Measurements from ENCODE around the gene PDE10A. TPM values are rescaled to one million over a fixed set of nuclear protein-coding genes. Genes with fewer than 3 reads are reported as not detected.
A peak's percentile ranks its signal among the peaks of the same experiment; 100 is the strongest.

PDE10A gene
- total and polyA plus RNA-seq, 8 donors = 0.78 to 58.2 (median 4.0) TPM; not detected in 1

- intact Hi-C loops (cut with DNase I; ENCODE audit: low total_unique reads) = no loop called here
- Histone ChIP-seq H3K27ac (no peak overlapping the region), H3K4me1 (no peaks in the 10 kb centered on the region), H3K36me3 (no peaks in the 10 kb centered on the region), H3K9me3 (no peaks in the 10 kb centered on the region), H3K27me3 (no peaks in the 10 kb centered on the region), H3K4me3 (no peak overlapping the region)
- TF ChIP-seq POLR2AphosphoS5 (IDR thresholded peaks at IDR 0.05) = no peak
- TF ChIP-seq CTCF (IDR thresholded peaks at IDR 0.05) = no peak
- no peak for TF ChIP-seq POLR2A (IDR thresholded peaks at IDR 0.05)
- WGBS, 5 donors = 74 to 80% (median 75%) methylated on average over 2 of the region's 2 CpGs
- no peak for DNase-seq
Observed at GRCh38 chr6:165441181-165441580, 221.9 kb downstream of the PDE10A start.

GRCh38 chr6:165439928-165440554, 223.0 kb downstream of the PDE10A start:
- intact Hi-C loops (cut with DNase I; ENCODE audit: low total_unique reads) = loop anchor here (10.0 kb wide), 1 partner anchor 415 kb away; no protein-coding TSS in a partner anchor
- no peak overlapping the region for H3K4me3 ChIP-seq
- H3K27me3 ChIP-seq = no peaks in the 10 kb centered on the region
- no peak for TF ChIP-seq POLR2A (IDR thresholded peaks at IDR 0.05)
- TF ChIP-seq CTCF (IDR thresholded peaks at IDR 0.05) = peak in 5 of 7 experiments; percentile 13 to 44 (median 40)
- TF ChIP-seq POLR2AphosphoS5 (IDR thresholded peaks at IDR 0.05) = no peak
- TF ChIP-seq EP300 (IDR thresholded peaks at IDR 0.05) = no peak
- H3K4me1 ChIP-seq = no peaks in the 10 kb centered on the region
- no peaks in the 10 kb centered on the region for H3K9me3 ChIP-seq
- H3K36me3 ChIP-seq = no peaks in the 10 kb centered on the region
- DNase-seq = peak in 1 of 2 donors; percentile 75
- H3K27ac ChIP-seq = no peak overlapping the region
- WGBS, 5 donors = 37 to 46% (median 40%) methylated on average over 4 of the region's 4 CpGs

- no peaks in the 10 kb centered on the region for H3K27me3 ChIP-seq
- no peak overlapping the region for H3K4me3 ChIP-seq
- intact Hi-C loops (cut with DNase I; ENCODE audit: low total_unique reads) = no loop called here
- no peaks in the 10 kb centered on the region for H3K9me3 ChIP-seq
- no peaks in the 10 kb centered on the region for H3K36me3 ChIP-seq
- no peak overlapping the region for H3K27ac ChIP-seq
- no peak for TF ChIP-seq EP300 (IDR thresholded peaks at IDR 0.05)
- no peak for DNase-seq
- no peaks in the 10 kb centered on the region for H3K4me1 ChIP-seq
- 76 to 80% (median 78%) methylated on average over 2 of the region's 2 CpGs for WGBS, 5 donors
Observed at GRCh38 chr6:165426892-165427291, 236.1 kb downstream of the PDE10A start.

GRCh38 chr6:165422192-165422591, 240.8 kb downstream of the PDE10A start:
- 94 to 97% (median 96%) methylated on average over 11 of the region's 11 CpGs for WGBS, 5 donors
- Histone ChIP-seq H3K4me3 (no peak overlapping the region), H3K4me1 (no peaks in the 10 kb centered on the region), H3K27me3 (no peaks in the 10 kb centered on the region), H3K9me3 (no peaks in the 10 kb centered on the region), H3K27ac (no peak overlapping the region), H3K36me3 (peaks cover 0 to 5% (median 0%) of the 10 kb centered on the region in 4 donors)
- no peak for DNase-seq
- no peak for TF ChIP-seq POLR2AphosphoS5 (IDR thresholded peaks at IDR 0.05)
- intact Hi-C loops (cut with DNase I; ENCODE audit: low total_unique reads) = no loop called here

GRCh38 chr6:165417278-165417865, 245.7 kb downstream of the PDE10A start:
- intact Hi-C loops (cut with DNase I; ENCODE audit: low total_unique reads) = no loop called here
- DNase-seq = no peak
- Histone ChIP-seq H3K4me3 (no peak overlapping the region), H3K4me1 (no peaks in the 10 kb centered on the region), H3K27me3 (no peaks in the 10 kb centered on the region), H3K36me3 (peaks cover 0 to 5% (median 0%) of the 10 kb centered on the region in 4 donors), H3K27ac (no peak overlapping the region), H3K9me3 (no peaks in the 10 kb centered on the region)
- 67 to 86% (median 77%) methylated on average over 6 of the region's 6 CpGs for WGBS, 5 donors
- TF ChIP-seq EP300 (IDR thresholded peaks at IDR 0.05) (no peak), POLR2A (IDR thresholded peaks at IDR 0.05) (no peak), POLR2AphosphoS5 (IDR thresholded peaks at IDR 0.05) (no peak), CTCF (IDR thresholded peaks at IDR 0.05) (no peak)
